ENCODE data around the gene ARHGEF2.

Gene ARHGEF2

DNA sequence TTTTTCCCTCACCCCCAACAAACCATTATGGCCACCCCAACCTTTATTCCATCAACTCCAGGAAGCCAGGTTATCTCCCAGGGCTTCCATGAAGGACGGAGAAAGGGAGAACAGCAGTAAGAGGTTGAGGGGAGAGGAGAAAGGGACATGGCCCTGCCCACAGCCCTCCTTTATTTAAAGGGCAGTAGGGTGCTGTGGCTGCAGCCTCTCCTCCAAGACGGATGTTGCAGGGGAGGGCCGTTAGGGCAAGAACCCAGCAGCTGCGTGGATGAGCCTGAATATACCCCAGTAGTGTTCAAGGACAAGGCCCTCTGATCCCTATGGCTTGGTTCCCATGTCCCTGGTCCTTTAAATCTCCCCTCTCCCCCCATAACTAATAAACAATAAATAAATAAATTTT is 31.1 kb downstream of the ARHGEF2 start:
- TF ChIP-seq, protein P1, sequence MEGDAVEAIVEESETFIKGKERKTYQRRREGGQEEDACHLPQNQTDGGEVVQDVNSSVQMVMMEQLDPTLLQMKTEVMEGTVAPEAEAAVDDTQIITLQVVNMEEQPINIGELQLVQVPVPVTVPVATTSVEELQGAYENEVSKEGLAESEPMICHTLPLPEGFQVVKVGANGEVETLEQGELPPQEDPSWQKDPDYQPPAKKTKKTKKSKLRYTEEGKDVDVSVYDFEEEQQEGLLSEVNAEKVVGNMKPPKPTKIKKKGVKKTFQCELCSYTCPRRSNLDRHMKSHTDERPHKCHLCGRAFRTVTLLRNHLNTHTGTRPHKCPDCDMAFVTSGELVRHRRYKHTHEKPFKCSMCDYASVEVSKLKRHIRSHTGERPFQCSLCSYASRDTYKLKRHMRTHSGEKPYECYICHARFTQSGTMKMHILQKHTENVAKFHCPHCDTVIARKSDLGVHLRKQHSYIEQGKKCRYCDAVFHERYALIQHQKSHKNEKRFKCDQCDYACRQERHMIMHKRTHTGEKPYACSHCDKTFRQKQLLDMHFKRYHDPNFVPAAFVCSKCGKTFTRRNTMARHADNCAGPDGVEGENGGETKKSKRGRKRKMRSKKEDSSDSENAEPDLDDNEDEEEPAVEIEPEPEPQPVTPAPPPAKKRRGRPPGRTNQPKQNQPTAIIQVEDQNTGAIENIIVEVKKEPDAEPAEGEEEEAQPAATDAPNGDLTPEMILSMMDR (conservative IDR thresholded peaks at IDR 0.05; ENCODE audit: control insufficient read depth, insufficient read depth, low read depth, low read length) = no peak
- no peak overlapping the region for H3K4me3 ChIP-seq (ENCODE audit: control insufficient read depth, low read depth, low read length)
- DNase-seq (ENCODE audit: low read depth) = no peak

DNA sequence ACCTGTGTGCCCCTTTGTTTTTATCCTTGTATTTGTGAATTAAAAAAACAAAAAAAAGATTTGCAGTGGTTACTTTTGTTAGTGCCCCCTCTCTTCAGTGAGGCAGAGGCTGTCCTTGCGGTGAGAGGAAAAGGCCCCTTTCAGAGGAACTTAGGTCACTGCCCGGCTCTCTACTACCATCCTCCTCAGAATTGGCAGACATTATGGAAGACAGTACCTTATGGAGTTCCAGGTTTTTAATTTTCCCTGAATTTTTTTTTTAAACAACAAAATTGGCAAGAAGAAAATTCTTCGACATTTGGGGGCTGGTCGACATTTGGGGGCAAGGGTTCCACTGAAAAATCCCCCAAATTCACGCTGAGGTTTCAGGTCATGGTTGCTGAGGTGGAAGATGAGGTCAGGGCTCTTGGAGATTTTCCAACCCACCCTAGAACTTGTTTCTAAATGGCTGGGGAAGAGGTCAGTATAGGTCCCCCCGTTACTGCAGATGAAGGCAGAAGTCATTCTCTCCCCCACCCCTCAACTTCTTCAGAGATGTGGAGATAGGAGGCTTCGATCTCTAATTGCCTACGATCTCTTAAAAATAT is 31.6 kb downstream of the ARHGEF2 start:
- TF ChIP-seq, protein P1 (conservative IDR thresholded peaks at IDR 0.05; ENCODE audit: control insufficient read depth, insufficient read depth, low read depth, low read length) = no peak
- no peak overlapping the region for H3K4me3 ChIP-seq (ENCODE audit: control insufficient read depth, low read depth, low read length)
- DNase-seq (ENCODE audit: low read depth) = no peak

DNA sequence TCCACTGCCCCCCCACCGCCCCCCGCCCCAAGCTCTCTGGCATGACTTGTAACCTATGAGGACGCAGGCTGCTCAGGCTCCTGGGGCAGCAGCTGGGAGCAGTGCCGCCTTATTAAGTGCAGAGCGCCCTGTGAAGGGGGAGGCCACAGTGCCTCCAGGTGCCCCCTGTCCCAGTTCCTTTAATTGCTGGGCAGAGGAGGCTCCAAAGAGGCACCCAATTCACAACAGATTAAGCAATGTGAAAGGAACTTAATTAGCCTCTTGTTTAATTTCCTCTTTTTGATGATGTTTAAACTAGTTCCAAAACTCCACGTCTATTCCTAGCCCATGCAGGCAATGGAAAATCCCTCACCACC is 33.9 kb downstream of the ARHGEF2 start:
- no peak overlapping the region for H3K4me3 ChIP-seq (ENCODE audit: control insufficient read depth, low read depth, low read length)
- TF ChIP-seq, protein P1 (conservative IDR thresholded peaks at IDR 0.05; ENCODE audit: control insufficient read depth, insufficient read depth, low read depth, low read length) = no peak
- DNase-seq (ENCODE audit: low read depth) = no peak

DNA sequence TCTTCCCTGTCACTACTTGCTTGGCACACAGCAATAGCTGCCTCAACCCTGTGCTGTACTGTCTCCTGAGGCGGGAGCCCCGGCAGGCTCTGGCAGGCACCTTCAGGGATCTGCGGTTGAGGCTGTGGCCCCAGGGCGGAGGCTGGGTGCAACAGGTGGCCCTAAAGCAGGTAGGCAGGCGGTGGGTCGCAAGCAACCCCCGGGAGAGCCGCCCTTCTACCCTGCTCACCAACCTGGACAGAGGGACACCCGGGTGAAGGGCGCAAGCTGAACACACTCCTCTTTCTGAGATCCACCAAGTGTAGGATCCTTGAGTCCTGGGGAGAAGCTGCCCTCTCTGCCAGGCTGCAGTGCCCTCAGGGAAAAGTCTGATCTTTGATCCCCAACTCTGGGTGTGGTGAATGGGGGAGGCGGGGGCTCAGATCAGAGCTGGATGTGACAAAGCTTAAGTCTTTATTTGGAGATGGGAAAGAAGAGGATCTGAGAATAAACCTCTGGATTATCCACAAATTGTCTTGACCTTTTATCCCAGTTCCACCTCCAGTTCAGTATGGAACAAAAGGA is 35.7 kb downstream of the ARHGEF2 start:
- TF ChIP-seq, protein P1 (conservative IDR thresholded peaks at IDR 0.05; ENCODE audit: control insufficient read depth, insufficient read depth, low read depth, low read length) = no peak
- H3K4me3 ChIP-seq (ENCODE audit: control insufficient read depth, low read depth, low read length) = no peak overlapping the region
- no peak for DNase-seq (ENCODE audit: low read depth)

DNA sequence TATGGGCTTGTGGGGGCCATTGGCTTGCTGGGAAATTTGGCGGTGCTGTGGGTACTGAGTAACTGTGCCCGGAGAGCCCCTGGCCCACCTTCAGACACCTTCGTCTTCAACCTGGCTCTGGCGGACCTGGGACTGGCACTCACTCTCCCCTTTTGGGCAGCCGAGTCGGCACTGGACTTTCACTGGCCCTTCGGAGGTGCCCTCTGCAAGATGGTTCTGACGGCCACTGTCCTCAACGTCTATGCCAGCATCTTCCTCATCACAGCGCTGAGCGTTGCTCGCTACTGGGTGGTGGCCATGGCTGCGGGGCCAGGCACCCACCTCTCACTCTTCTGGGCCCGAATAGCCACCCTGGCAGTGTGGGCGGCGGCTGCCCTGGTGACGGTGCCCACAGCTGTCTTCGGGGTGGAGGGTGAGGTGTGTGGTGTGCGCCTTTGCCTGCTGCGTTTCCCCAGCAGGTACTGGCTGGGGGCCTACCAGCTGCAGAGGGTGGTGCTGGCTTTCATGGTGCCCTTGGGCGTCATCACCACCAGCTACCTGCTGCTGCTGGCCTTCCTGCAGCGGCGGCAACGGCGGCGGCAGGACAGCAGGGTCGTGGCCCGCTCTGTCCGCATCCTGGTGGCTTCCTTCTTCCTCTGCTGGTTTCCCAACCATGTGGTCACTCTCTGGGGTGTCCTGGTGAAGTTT is 36.4 kb downstream of the ARHGEF2 start:
- no peak for DNase-seq (ENCODE audit: low read depth)
- no peak overlapping the region for H3K4me3 ChIP-seq (ENCODE audit: control insufficient read depth, low read depth, low read length)
- TF ChIP-seq, protein P1 (conservative IDR thresholded peaks at IDR 0.05; ENCODE audit: control insufficient read depth, insufficient read depth, low read depth, low read length) = no peak

DNA sequence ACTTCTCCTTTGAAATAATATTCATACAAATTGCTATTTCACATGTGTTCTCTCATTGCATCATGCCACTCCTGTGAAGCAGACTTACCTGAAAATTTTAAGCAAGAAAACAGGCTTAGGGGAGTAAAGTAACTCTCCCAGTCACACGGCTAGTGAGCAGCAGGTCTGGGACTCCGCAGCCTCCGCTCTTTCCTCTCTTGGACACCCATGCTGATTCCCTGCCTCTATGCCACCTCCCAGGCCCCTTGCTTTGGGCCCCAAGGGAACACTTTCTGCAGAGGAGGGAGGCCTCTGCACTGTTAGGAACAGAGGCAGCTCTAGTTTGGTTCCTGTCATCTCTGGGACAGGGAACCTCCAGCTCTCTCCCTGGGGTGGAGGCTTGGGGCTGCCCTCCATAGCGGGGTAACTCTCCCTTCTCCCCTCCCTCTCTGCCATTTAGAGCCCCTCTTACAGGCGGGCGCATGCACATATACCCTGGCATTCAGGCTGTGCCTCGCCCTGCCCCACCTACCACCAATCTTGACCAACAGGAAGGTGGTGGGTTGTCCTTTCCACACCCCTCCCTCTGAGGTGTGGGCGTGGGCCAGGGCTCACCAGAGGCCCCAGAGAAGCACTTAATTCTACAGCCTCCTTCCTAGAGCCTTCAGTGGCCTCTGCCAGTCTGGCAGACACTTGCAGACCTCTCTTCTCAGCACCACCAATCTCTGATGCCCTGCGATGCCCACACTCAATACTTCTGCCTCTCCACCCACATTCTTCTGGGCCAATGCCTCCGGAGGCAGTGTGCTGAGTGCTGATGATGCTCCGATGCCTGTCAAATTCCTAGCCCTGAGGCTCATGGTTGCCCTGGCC is 37.1 kb downstream of the ARHGEF2 start, which contains the start of gene RXFP4:
RXFP4 (plus strand) TSS at position 646 of the 852 bp plus-strand sequence; CDS start at position 718, 72 bp downstream.
- TF ChIP-seq, protein P1 (conservative IDR thresholded peaks at IDR 0.05; ENCODE audit: control insufficient read depth, insufficient read depth, low read depth, low read length) = no peak
- no peak within 1 kb of the TSS for H3K4me3 ChIP-seq (ENCODE audit: control insufficient read depth, low read depth, low read length)
- DNase-seq (ENCODE audit: low read depth) = no peak

Measured in fibroblast of mammary gland (primary cell).